Measurements from ENCODE around the gene F2R. TPM values are rescaled to one million over a fixed set of nuclear protein-coding genes. Genes with fewer than 3 reads are reported as not detected.

Gene F2R
- total and polyA plus RNA-seq, 2 of the 8 experiments (the other 6 are each of a cell fraction or from before 2014, with no cell fraction given), result 23.8 to 29.1 TPM

GRCh38 chr5:76696251-76696650 is 19.7 kb upstream of the F2R start (continued):
- TF ChIP-seq CTCF (IDR thresholded peaks at IDR 0.05; ENCODE audit: control extremely low read depth in 1 of 3, insufficient read depth in 1 of 3, low read depth in 1 of 3, low read length in 3 of 3) (no peak), KDM4A (IDR thresholded peaks at IDR 0.05; ENCODE audit: low read depth, low read length, severe bottlenecking) (no peak), SIRT6 (IDR thresholded peaks at IDR 0.05; ENCODE audit: low read length) (no peak), TAF7 (optimal IDR thresholded peaks at IDR 0.05; ENCODE audit: borderline replicate concordance, low read depth, low read length) (no peak), EP300 (IDR thresholded peaks at IDR 0.05; ENCODE audit: borderline replicate concordance in 1 of 2, low read depth in 2 of 2, low read length in 2 of 2) (no peak), POU5F1 (IDR thresholded peaks at IDR 0.05; ENCODE audit: low read depth, low read length) (no peak), CEBPB (IDR thresholded peaks at IDR 0.05; ENCODE audit: low read depth, low read length) (no peak), RFX5 (IDR thresholded peaks at IDR 0.05; ENCODE audit: borderline replicate concordance, low read depth, low read length) (no peak), RXRA (IDR thresholded peaks at IDR 0.05; ENCODE audit: insufficient read depth, low read depth, low read length) (no peak), CHD2 (IDR thresholded peaks at IDR 0.05; ENCODE audit: low read length) (no peak)

Measured in H1 (cell line).